Endothelial cell (in vitro differentiated cells): ENCODE data around the gene FAM210B. TPM values are rescaled to one million over a fixed set of nuclear protein-coding genes. Genes with fewer than 3 reads are reported as not detected.

Experiments used
- DNase-seq: peaks from one replicate; pipeline ENCODE4 v3.0.0; 2021; ENCODE audit warnings: low spot score
- H3K27ac Mint-ChIP-seq: one replicate; pipeline ENCODE4 v1.8.0; 2021; ENCODE audit warnings: mixed read lengths, inconsistent platforms; ENCODE audit not compliant: unreplicated experiment
- H3K27me3 Mint-ChIP-seq: one replicate; pipeline ENCODE4 v1.8.0; 2021; ENCODE audit warnings: mild to moderate bottlenecking, moderate library complexity, mixed read lengths, inconsistent platforms; ENCODE audit not compliant: unreplicated experiment
- H3K36me3 Mint-ChIP-seq: one replicate; pipeline ENCODE4 v1.8.0; 2021; ENCODE audit warnings: mild to moderate bottlenecking, low read depth, mixed read lengths, inconsistent platforms; ENCODE audit not compliant: unreplicated experiment
- H3K4me1 Mint-ChIP-seq: one replicate; pipeline ENCODE4 v1.8.0; 2021; ENCODE audit warnings: mild to moderate bottlenecking, mixed read lengths, inconsistent platforms; ENCODE audit not compliant: unreplicated experiment
- H3K4me3 Mint-ChIP-seq: one replicate; pipeline ENCODE4 v1.8.0; 2021; ENCODE audit warnings: mild to moderate bottlenecking, mixed read lengths, inconsistent platforms; ENCODE audit not compliant: unreplicated experiment
- H3K9me3 Mint-ChIP-seq: one replicate; pipeline ENCODE4 v1.8.0; 2021; ENCODE audit warnings: mixed read lengths, inconsistent platforms; ENCODE audit not compliant: unreplicated experiment
- CTCF ChIP-seq: fragments of 200-600 bp; sonication (generic); IDR thresholded peaks from one replicate; pipeline ENCODE4 v1.5.0; 2021; ENCODE audit warnings: antibody characterized with exemption; ENCODE audit not compliant: unreplicated experiment
- total RNA-seq: library from RNA; stranded (reverse); fragmentation: NEBNext Ultra II Directional; extraction: Animal tissue kit (Norgen Biotek cat#: 25700); gene quantifications from one replicate; pipeline ENCODE4 v1.2.1, GENCODE V29; 2021; ENCODE audit not compliant: unreplicated experiment

The FAM210B gene
- total RNA-seq, 1 donor from 2014 or later: 20.1 TPM

GRCh38 chr20:56414842-56415765 is 56.3 kb downstream of the FAM210B start:
- no peak for DNase-seq
- peaks cover 25% of the 10 kb centered on the region for H3K4me1 Mint-ChIP-seq
- no peak for TF ChIP-seq CTCF
- H3K27ac Mint-ChIP-seq: no peak overlapping the region
- no peaks in the 10 kb centered on the region for H3K9me3 Mint-ChIP-seq
- peaks cover 4% of the 10 kb centered on the region for H3K27me3 Mint-ChIP-seq
- H3K36me3 Mint-ChIP-seq: no peaks in the 10 kb centered on the region
- H3K4me3 Mint-ChIP-seq: no peak overlapping the region

- no peak for TF ChIP-seq CTCF
- Mint-ChIP-seq H3K4me1 (peaks cover 34% of the 10 kb centered on the region), H3K27ac (no peak overlapping the region), H3K27me3 (peaks cover 4% of the 10 kb centered on the region), H3K9me3 (no peaks in the 10 kb centered on the region), H3K36me3 (no peaks in the 10 kb centered on the region), H3K4me3 (no peak overlapping the region)
- DNase-seq: no peak
Measured at GRCh38 chr20:56417402-56417801, 58.6 kb downstream of the FAM210B start.

- Mint-ChIP-seq H3K36me3 (no peaks in the 10 kb centered on the region), H3K27me3 (peaks cover 4% of the 10 kb centered on the region), H3K9me3 (no peaks in the 10 kb centered on the region), H3K4me3 (peak overlapping the region; percentile 63), H3K27ac (peak overlapping the region; percentile 80), H3K4me1 (peaks cover 39% of the 10 kb centered on the region)
- DNase-seq: no peak
- TF ChIP-seq CTCF: no peak
Measured at GRCh38 chr20:56417911-56418310, 59.1 kb downstream of the FAM210B start.

Other genes with a start within 250 kb of the FAM210B start
- not detected for gene MC3R, start 110.2 kb upstream of the FAM210B start, total RNA-seq
- 14.3 TPM for gene AURKA, start 33.2 kb downstream of the FAM210B start, total RNA-seq
- gene CSTF1, start 33.7 kb downstream of the FAM210B start, total RNA-seq: 42.0 TPM
- gene CASS4, start 53.3 kb downstream of the FAM210B start, total RNA-seq: not detected
- gene RTF2, start 109.7 kb downstream of the FAM210B start, total RNA-seq: 79.9 TPM
- 0.36 TPM for gene FAM209A, start 165.8 kb downstream of the FAM210B start, total RNA-seq
- 0.56 TPM for gene FAM209B, start 174.3 kb downstream of the FAM210B start, total RNA-seq